ENCODE measurements around the gene HLA-DMA. TPM values are rescaled to one million over a fixed set of nuclear protein-coding genes. Genes with fewer than 3 reads are reported as not detected.

Gene HLA-DMA
- total and polyA plus RNA-seq, 2 of the 13 experiments (the other 11 are each of a cell fraction or from before 2014, with no cell fraction given) = 0.70 to 0.71 TPM

DNA sequence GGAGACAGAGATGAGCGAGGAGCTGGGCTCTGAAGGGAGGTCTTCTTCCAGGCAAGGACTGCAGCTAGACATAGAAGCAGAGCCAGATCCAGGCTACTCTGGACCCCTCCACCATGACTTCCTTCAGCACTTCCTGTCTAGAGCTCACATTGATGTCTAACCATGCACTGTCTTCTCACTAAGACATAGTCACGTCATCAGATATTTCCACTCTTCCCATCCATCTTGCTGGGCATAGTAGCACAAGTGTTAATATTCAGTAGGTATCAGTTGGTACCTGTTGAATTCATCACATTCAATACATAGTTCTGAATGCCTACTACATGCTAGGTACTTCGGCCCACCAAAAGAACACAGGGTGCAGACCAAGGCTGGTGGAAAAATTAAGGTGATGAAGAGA is 2.9 kb downstream of the HLA-DMA start:
- H3K9ac ChIP-seq (ENCODE audit: insufficient read depth, low read depth, low read length) = no peak overlapping the region

DNA sequence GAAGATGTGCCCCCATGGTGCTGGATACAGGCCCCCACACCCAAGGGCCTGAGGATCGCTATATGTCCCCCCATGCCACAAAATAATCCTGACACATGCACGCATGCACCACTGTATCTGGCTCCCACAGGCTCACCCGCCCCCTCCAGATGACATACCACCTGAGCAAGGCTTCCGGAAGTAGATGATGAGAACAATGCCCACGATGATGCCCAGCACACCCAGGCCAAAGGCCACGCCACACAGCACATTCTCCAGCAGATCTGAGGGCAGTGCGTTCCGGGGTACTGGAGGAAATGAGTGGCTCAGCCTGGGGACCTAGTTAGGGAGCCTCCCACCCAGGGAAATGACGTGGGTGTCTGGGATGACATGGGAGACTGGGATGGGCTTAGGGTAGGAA is 3.8 kb downstream of the HLA-DMA start:
- TF ChIP-seq CREB1 (IDR thresholded peaks at IDR 0.05) (peak; percentile 27; the same call in 1 of the 2 replicates), CREB1 (CRISPR knock-in tag; IDR thresholded peaks at IDR 0.05) (no peak), ZNF484 (CRISPR knock-in tag; IDR thresholded peaks at IDR 0.05; ENCODE audit: borderline replicate concordance, low read depth) (no peak), MTF1 (CRISPR knock-in tag; IDR thresholded peaks at IDR 0.05) (no peak), TBL1XR1 (IDR thresholded peaks at IDR 0.05; ENCODE audit: borderline replicate concordance, low read length, partially characterized antibody) (no peak)
- Histone ChIP-seq H4K20me1 (ENCODE audit: insufficient read depth, low read length) (no peaks in the 10 kb centered on the region), H3K27me3 (ENCODE audit: control insufficient read depth in 1 of 2, insufficient read depth in 2 of 2, low read length in 2 of 2) (peaks cover 3 to 13% of the 10 kb centered on the region in 2 experiments; a peak in 2 of 5 replicates), H3K4me1 (ENCODE audit: insufficient read depth, low read length) (peaks cover 12% of the 10 kb centered on the region), H3K4me2 (ENCODE audit: low read depth, low read length) (no peak overlapping the region), H3K4me3 (replicated peaks in 1 of 3; ENCODE audit: insufficient read depth in 1 of 3, low read depth in 2 of 3, low read length in 3 of 3) (no peak overlapping the region), H3K79me2 (ENCODE audit: insufficient read depth, low read length) (no peaks in the 10 kb centered on the region), H3K27ac (ENCODE audit: extremely low read length, insufficient read depth, low read length) (no peak overlapping the region), H3K9ac (ENCODE audit: insufficient read depth, low read depth, low read length) (no peak overlapping the region), H3K9me3 (ENCODE audit: low read length) (peaks cover 5% of the 10 kb centered on the region), H2AFZ (ENCODE audit: low read length) (no peak overlapping the region), H3K36me3 (replicated peaks in 1 of 2; ENCODE audit: control insufficient read depth in 1 of 2, insufficient read depth in 2 of 2, low read length in 2 of 2) (no peaks in the 10 kb centered on the region)
- in situ Hi-C loops (cut with HindIII; ENCODE audit: extremely low pct_ligation_motif_present, low pct_unique_long_range_greater_than_20kb) (loop anchor here (5.0 kb wide), 1 partner anchor 62 kb away; no protein-coding TSS in a partner anchor), intact Hi-C loops (cut with micrococcal nuclease; ENCODE audit: unreplicated experiment) (no loop called here)
- ChIA-PET POLR2A (interaction anchor here (8.9 kb wide), 1 partner anchor 23 kb away, joined by 202 read pairs; the partner anchor contains the start of gene BRD2), CTCF (ENCODE audit: low intra/inter-chr PET ratio, low total read pairs) (interaction anchor here (3.1 kb wide), 1 partner anchor 64 kb away, joined by 31 read pairs; no protein-coding TSS in a partner anchor)
- FAIRE-seq = no peak
- no TSS peak for BruUV-seq (replicated peaks)
- ATAC-seq = no peak
- 2% methylated on average over 8 of the region's 9 CpGs for WGBS (ENCODE audit: low lambda C conversion rate)
- DNase-seq (ENCODE audit: low spot score) = no peak

More for the DNA sequence above, 2.9 kb downstream of the HLA-DMA start:
- WGBS (ENCODE audit: low lambda C conversion rate) = 10% methylated on average over 3 of the region's 3 CpGs
- Histone ChIP-seq H3K4me2 (ENCODE audit: low read depth, low read length) (no peak overlapping the region), H2AFZ (ENCODE audit: low read length) (no peak overlapping the region), H3K4me3 (replicated peaks in 1 of 3; ENCODE audit: insufficient read depth in 1 of 3, low read depth in 2 of 3, low read length in 3 of 3) (no peak overlapping the region), H3K79me2 (ENCODE audit: insufficient read depth, low read length) (no peaks in the 10 kb centered on the region), H3K36me3 (replicated peaks in 1 of 2; ENCODE audit: control insufficient read depth in 1 of 2, insufficient read depth in 2 of 2, low read length in 2 of 2) (no peaks in the 10 kb centered on the region), H3K4me1 (ENCODE audit: insufficient read depth, low read length) (peaks cover 12% of the 10 kb centered on the region), H3K27ac (ENCODE audit: extremely low read length, insufficient read depth, low read length) (no peak overlapping the region), H4K20me1 (ENCODE audit: insufficient read depth, low read length) (no peaks in the 10 kb centered on the region), H3K9me3 (ENCODE audit: low read length) (peaks cover 5% of the 10 kb centered on the region), H3K27me3 (ENCODE audit: control insufficient read depth in 1 of 2, insufficient read depth in 2 of 2, low read length in 2 of 2) (peaks cover 3 to 13% of the 10 kb centered on the region in 2 experiments; a peak in 2 of 5 replicates)
- no peak for ATAC-seq
- BruUV-seq (replicated peaks) = no TSS peak
- in situ Hi-C loops (cut with HindIII; ENCODE audit: extremely low pct_ligation_motif_present, low pct_unique_long_range_greater_than_20kb) (loop anchor here (25.0 kb wide), 1 partner anchor 1038 kb away; the partner anchor contains the start of gene ZBTB12), intact Hi-C loops (cut with micrococcal nuclease; ENCODE audit: unreplicated experiment) (no loop called here)
- ChIA-PET POLR2A (interaction anchor here (8.9 kb wide), 1 partner anchor 22 kb away, joined by 202 read pairs; the partner anchor contains the start of gene BRD2), CTCF (ENCODE audit: low intra/inter-chr PET ratio, low total read pairs) (no interaction called here)
- TF ChIP-seq ZNF616 (CRISPR knock-in tag; IDR thresholded peaks at IDR 0.05; ENCODE audit: low read depth) (no peak), ZNF543 (CRISPR knock-in tag; IDR thresholded peaks at IDR 0.05) (no peak), CREB1 (IDR thresholded peaks at IDR 0.05) (peak; percentile 62), CREB1 (CRISPR knock-in tag; IDR thresholded peaks at IDR 0.05) (no peak), SOX13 (IDR thresholded peaks at IDR 0.05) (no peak), SOX13 (CRISPR knock-in tag; conservative IDR thresholded peaks at IDR 0.05 in 1 of 2, IDR thresholded peaks at IDR 0.05 in 1 of 2) (no peak), CHCHD3 (CRISPR knock-in tag; IDR thresholded peaks at IDR 0.05) (no peak), ZNF878 (CRISPR knock-in tag; IDR thresholded peaks at IDR 0.05) (no peak)
- TF ChIP-seq, protein P1, sequence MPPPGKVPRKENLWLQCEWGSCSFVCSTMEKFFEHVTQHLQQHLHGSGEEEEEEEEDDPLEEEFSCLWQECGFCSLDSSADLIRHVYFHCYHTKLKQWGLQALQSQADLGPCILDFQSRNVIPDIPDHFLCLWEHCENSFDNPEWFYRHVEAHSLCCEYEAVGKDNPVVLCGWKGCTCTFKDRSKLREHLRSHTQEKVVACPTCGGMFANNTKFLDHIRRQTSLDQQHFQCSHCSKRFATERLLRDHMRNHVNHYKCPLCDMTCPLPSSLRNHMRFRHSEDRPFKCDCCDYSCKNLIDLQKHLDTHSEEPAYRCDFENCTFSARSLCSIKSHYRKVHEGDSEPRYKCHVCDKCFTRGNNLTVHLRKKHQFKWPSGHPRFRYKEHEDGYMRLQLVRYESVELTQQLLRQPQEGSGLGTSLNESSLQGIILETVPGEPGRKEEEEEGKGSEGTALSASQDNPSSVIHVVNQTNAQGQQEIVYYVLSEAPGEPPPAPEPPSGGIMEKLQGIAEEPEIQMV (CRISPR knock-in tag; IDR thresholded peaks at IDR 0.05; ENCODE audit: low read depth) = no peak
- FAIRE-seq = no peak
- DNase-seq (ENCODE audit: low spot score) = no peak
